MM.1S (cell line): ENCODE data around the gene DAB2IP.

Experiments used
- CTCF ChIP-seq: fragments of 300-600 bp; sonication (generic); IDR thresholded peaks from 2 replicates; pipeline ENCODE4 v1.5.1; 2016; ENCODE audit warnings: antibody characterized with exemption, low read length, mixed read lengths
- EZH2 ChIP-seq: fragments of 300-600 bp; sonication (generic); optimal IDR thresholded peaks from 2 replicates; pipeline ENCODE3; 2017; ENCODE audit warnings: low read depth, mild to moderate bottlenecking, antibody characterized with exemption, low read length, mixed read lengths

GRCh38 chr9:121612511-121612998 lies 38.9 kb upstream of the DAB2IP start:
- TF ChIP-seq EZH2 (no peak), CTCF (no peak)
